Breast epithelium (tissue), 4 donors: ENCODE results near the gene TTI1. TPM values are rescaled to one million over a fixed set of nuclear protein-coding genes. Genes with fewer than 3 reads are reported as not detected.

Experiments
- DNase-seq, 2 donors: peaks; one replicate each; pipeline ENCODE4 v3.0.0-alpha.2; 2019; ENCODE audit warnings: low spot score in 2 of 2
- H3K27ac ChIP-seq, 2 donors: fragments of 200-600 bp; sonication (generic) in 1 of 2; one replicate each; pipeline ENCODE4 v1.5.1; 2016 to 2019; ENCODE audit warnings: mild to moderate bottlenecking in 1 of 2
- H3K27me3 ChIP-seq, 2 donors: fragments of 200-600 bp; sonication (generic) in 1 of 2; one replicate each; pipeline versions ENCODE4 v1.5.1 to v1.6.0; 2017 to 2019; ENCODE audit warnings: control low read depth in 1 of 2, mild to moderate bottlenecking in 1 of 2
- H3K36me3 ChIP-seq: fragments of 200-600 bp; one replicate; pipeline ENCODE4 v1.5.1; 2019
- H3K4me1 ChIP-seq, 2 donors: fragments of 200-600 bp; sonication (generic); one replicate each; pipeline ENCODE4 v1.5.1; 2016 to 2019; ENCODE audit warnings: control low read depth in 1 of 2
- H3K4me3 ChIP-seq, 3 donors: fragments of 200-600 bp; sonication (generic); 1 replicate in 2 of 3; 2 replicates in 1 of 3; pipeline ENCODE4 v1.5.1; 2016 to 2019; ENCODE audit warnings: mild to moderate bottlenecking in 3 of 3, moderate library complexity in 2 of 3
- H3K9me3 ChIP-seq, 2 donors: fragments of 200-600 bp; sonication (generic) in 1 of 2; one replicate each; pipeline ENCODE4 v1.5.1; 2016 to 2019; ENCODE audit warnings: control low read depth in 1 of 2
- CTCF ChIP-seq, 3 donors: fragments of 450-650 bp; IDR thresholded peaks; one replicate each; pipeline ENCODE4 v1.5.1; 2016 to 2017; ENCODE audit warnings: antibody characterized with exemption in 3 of 3, mild to moderate bottlenecking in 3 of 3, moderate library complexity in 3 of 3
- POLR2A ChIP-seq: fragments of 450-650 bp; IDR thresholded peaks from one replicate; pipeline ENCODE4 v1.6.1; 2016; ENCODE audit warnings: antibody characterized with exemption, mild to moderate bottlenecking, moderate library complexity
- POLR2AphosphoS5 ChIP-seq, 3 donors: sonication (generic); formaldehyde crosslinking; IDR thresholded peaks; one replicate each; pipeline ENCODE4 v1.6.1; 2017; ENCODE audit warnings: antibody characterized with exemption in 3 of 3
- intact Hi-C: fragments of 100-400 bp; cut with DNase I; formaldehyde crosslinking; loops from one replicate; pipeline ENCODE4 v1.15.1; 2023; ENCODE audit warnings: low total_unique reads
- total RNA-seq, 3 donors: library from RNA; depleted of rRNA; stranded (reverse); fragments of >200 nt; gene quantifications; one replicate each; pipeline ENCODE4 v1.1.0, GENCODE V29; 2016

Gene TTI1
- total RNA-seq = 10 to 100 TPM; 10.2 to 20.2 (median 16.7) TPM

- Histone ChIP-seq H3K36me3 (no peaks in the 10 kb centered on the region), H3K4me3 (peak within 1 kb of the TSS; percentile 91 to 96 (median 91)), H3K27me3 (no peaks in the 10 kb centered on the region), H3K4me1 (peaks cover 0 to 28% of the 10 kb centered on the region in 2 donors), H3K27ac (peak within 1 kb of the TSS; percentile 95 to 97), H3K9me3 (no peaks in the 10 kb centered on the region)
- TF ChIP-seq POLR2A (peak; percentile 41), POLR2AphosphoS5 (IDR thresholded peaks at IDR 0.05) (peak; percentile 77 to 91 (median 82)), CTCF (IDR thresholded peaks at IDR 0.05) (peak in 1 of 3 donors; percentile 8)
- intact Hi-C loops = no loop called here
- peak; percentile 89 to 90 for DNase-seq
Measured at GRCh38 chr20:38033330-38034107, at the start of gene TTI1, which contains the start of gene RPRD1B. Gene TTI1 (minus strand): TSS chr20:38033456. CDS start chr20:38013816, 19,640 bp downstream. Gene RPRD1B (plus strand): TSS chr20:38033746. CDS start chr20:38033948, 202 bp downstream.

GRCh38 chr20:38082894-38083293 lies 49.6 kb upstream of the TTI1 start:
- Histone ChIP-seq H3K4me3 (no peak overlapping the region), H3K9me3 (no peaks in the 10 kb centered on the region), H3K36me3 (no peaks in the 10 kb centered on the region), H3K27ac (no peak overlapping the region), H3K4me1 (no peaks in the 10 kb centered on the region), H3K27me3 (no peaks in the 10 kb centered on the region)
- TF ChIP-seq CTCF (IDR thresholded peaks at IDR 0.05) (no peak), POLR2A (no peak), POLR2AphosphoS5 (IDR thresholded peaks at IDR 0.05) (no peak)
- intact Hi-C loops = no loop called here
- DNase-seq = no peak

- H3K4me1 ChIP-seq = no peaks in the 10 kb centered on the region
- DNase-seq = no peak
- H3K36me3 ChIP-seq = no peaks in the 10 kb centered on the region
- no peak for TF ChIP-seq POLR2A
- TF ChIP-seq CTCF (IDR thresholded peaks at IDR 0.05) = no peak
- TF ChIP-seq POLR2AphosphoS5 (IDR thresholded peaks at IDR 0.05) = no peak
- no peaks in the 10 kb centered on the region for H3K27me3 ChIP-seq
- no peak overlapping the region for H3K27ac ChIP-seq
- no peak overlapping the region for H3K4me3 ChIP-seq
- H3K9me3 ChIP-seq = no peaks in the 10 kb centered on the region
- intact Hi-C loops = no loop called here
Measured at GRCh38 chr20:38081575-38081974, 48.3 kb upstream of the TTI1 start.

- intact Hi-C loops = no loop called here
- TF ChIP-seq CTCF (IDR thresholded peaks at IDR 0.05) (no peak), POLR2A (no peak), POLR2AphosphoS5 (IDR thresholded peaks at IDR 0.05) (no peak)
- Histone ChIP-seq H3K27me3 (no peaks in the 10 kb centered on the region), H3K9me3 (no peaks in the 10 kb centered on the region), H3K4me3 (no peak overlapping the region), H3K36me3 (no peaks in the 10 kb centered on the region), H3K27ac (no peak overlapping the region), H3K4me1 (no peaks in the 10 kb centered on the region)
- DNase-seq = no peak
Measured at GRCh38 chr20:38079353-38079752, 46.1 kb upstream of the TTI1 start.

- intact Hi-C loops = no loop called here
- H3K27me3 ChIP-seq = no peaks in the 10 kb centered on the region
- H3K4me1 ChIP-seq = no peaks in the 10 kb centered on the region
- TF ChIP-seq POLR2AphosphoS5 (IDR thresholded peaks at IDR 0.05) (no peak), POLR2A (no peak), CTCF (IDR thresholded peaks at IDR 0.05) (no peak)
- no peaks in the 10 kb centered on the region for H3K36me3 ChIP-seq
- H3K4me3 ChIP-seq = no peak overlapping the region
- H3K9me3 ChIP-seq = no peaks in the 10 kb centered on the region
- DNase-seq = no peak
- no peak overlapping the region for H3K27ac ChIP-seq
Measured at GRCh38 chr20:38078084-38078483, 44.8 kb upstream of the TTI1 start.
